Activated T-helper 2 cell treated with anti-CD3 and anti-CD28 coated beads, Interferon-gamma antibody, Interleukin-2, Interleukin-4, amounts not matched to agents 10 μg/mL and 5 μg/mL and 100 μg/mL, durations not matched to agents 14 hours and 24 hours and 36 hours (primary cell): ENCODE measurements around the gene SLC10A4. TPM values are rescaled to one million over a fixed set of nuclear protein-coding genes. Genes with fewer than 3 reads are reported as not detected.

Experiments
- DNase-seq: peaks from one replicate; pipeline ENCODE4 v3.0.0; 2021; ENCODE audit warnings: low spot score
- H3K27ac Mint-ChIP-seq: one replicate; pipeline ENCODE4 v1.8.0; 2021; ENCODE audit warnings: mixed read lengths
- H3K27me3 Mint-ChIP-seq: one replicate; pipeline ENCODE4 v1.8.0; 2021; ENCODE audit warnings: low read depth, mixed read lengths
- H3K36me3 Mint-ChIP-seq: one replicate; pipeline ENCODE4 v1.8.0; 2021; ENCODE audit warnings: low read depth, mixed read lengths
- H3K4me1 Mint-ChIP-seq: one replicate; pipeline ENCODE4 v1.8.0; 2021; ENCODE audit warnings: low read depth, mixed read lengths
- H3K4me3 Mint-ChIP-seq: one replicate; pipeline ENCODE4 v1.8.0; 2021; ENCODE audit warnings: low read depth, mild to moderate bottlenecking, moderate library complexity, mixed read lengths
- H3K9me3 Mint-ChIP-seq: one replicate; pipeline ENCODE4 v1.8.0; 2021; ENCODE audit warnings: mixed read lengths
- intact Hi-C: fragments of 100-400 bp; cut with micrococcal nuclease; formaldehyde crosslinking; loops from one replicate; pipeline ENCODE4 v1.15.1; 2023
- total RNA-seq: library from RNA; stranded (reverse); gene quantifications from 2 replicates; pipeline ENCODE4 v1.2.3, GENCODE V29; 2022

SLC10A4 gene
- total RNA-seq, 1 donor from 2014 or later = not detected

DNA sequence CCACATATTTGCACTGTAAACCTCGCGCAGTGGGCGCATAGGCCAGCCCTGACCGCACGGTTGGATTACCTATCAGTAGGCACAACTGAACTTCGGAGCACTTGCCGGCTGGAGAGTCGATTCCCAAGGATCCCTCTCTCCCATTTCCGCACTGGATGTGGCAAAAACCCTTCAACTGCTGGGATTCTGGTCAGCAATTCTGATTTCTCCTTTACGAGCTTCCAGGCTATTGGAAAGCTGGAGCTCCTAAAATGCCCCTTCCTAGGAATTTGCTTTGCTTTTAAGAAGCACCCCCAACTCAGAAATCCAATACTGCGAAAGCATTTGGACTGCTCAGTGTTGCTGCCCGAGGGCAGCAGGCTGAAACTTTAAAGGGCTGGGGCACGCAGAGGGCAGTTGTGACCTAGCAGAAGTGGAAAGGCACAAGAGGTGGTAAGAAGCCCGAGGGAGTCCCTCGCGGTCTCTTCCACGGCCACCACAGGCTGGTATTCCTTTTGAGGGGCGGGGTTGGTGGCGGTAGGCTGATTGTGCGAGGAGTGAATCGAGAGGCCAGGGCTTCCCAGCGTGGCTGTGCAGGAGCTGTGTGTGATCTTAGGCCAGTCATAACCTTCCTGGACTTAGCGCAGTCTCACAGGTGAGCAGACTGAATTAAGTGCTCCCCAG is 8.5 kb downstream of the SLC10A4 start:
- Mint-ChIP-seq H3K9me3 (no peaks in the 10 kb centered on the region), H3K36me3 (peaks cover 3% of the 10 kb centered on the region), H3K4me3 (no peak overlapping the region), H3K27ac (no peak overlapping the region), H3K4me1 (peaks cover 2% of the 10 kb centered on the region), H3K27me3 (peaks cover 55% of the 10 kb centered on the region)
- DNase-seq = no peak
- intact Hi-C loops = no loop called here

DNA sequence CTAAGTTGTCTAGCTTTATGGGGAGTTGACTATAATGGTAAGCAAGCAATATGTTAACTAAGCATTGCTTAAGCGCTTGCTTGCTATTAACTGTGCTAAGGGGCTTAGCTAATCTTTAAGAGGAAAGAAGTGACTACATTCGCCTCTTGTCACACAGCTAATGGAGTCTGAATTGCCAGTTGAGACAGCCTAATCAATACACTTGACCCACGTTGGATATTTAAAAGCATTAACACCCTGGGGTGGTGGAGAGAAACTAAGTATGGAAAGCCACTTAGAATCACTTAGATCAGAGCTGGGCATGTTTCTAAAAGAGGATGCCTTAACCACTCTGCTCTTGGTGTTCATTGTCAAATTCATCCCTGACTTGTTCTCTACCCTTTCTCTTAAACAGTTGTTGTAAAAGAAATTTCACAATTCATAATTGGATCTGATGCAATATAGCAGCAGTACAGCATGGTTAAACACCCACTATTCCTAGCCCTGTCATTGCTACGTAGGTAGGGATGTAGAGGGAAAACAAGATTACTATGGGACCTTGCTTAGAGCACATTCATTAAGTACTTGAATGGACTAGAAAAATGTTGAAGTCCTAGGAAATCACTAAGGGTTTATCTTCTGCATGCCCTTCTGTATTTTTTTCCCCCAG is 10.4 kb downstream of the SLC10A4 start:
- no peak overlapping the region for H3K4me3 Mint-ChIP-seq
- peaks cover 40% of the 10 kb centered on the region for H3K27me3 Mint-ChIP-seq
- H3K9me3 Mint-ChIP-seq = no peaks in the 10 kb centered on the region
- intact Hi-C loops = no loop called here
- H3K36me3 Mint-ChIP-seq = peaks cover 7% of the 10 kb centered on the region
- no peak for DNase-seq
- H3K4me1 Mint-ChIP-seq = peaks cover 2% of the 10 kb centered on the region
- H3K27ac Mint-ChIP-seq = no peak overlapping the region

DNA sequence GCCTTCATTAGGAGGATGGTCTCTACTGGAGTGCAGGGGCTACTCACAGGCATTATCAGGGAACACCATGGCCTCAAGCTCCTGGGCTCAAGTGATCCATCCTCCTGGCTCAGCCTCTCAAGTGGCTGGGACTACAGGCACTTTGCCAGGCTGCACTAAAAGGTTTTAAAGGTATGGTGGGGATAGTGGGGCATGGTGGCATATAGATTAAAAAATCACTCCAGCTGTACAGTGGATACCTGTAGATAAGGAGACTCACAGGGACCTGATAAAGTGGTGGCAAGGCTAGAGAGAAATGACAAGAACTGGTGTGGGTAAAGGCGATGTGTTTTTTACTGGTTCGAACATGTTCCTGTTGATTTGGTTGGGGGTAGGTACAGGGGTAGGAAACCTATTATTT is 12.8 kb downstream of the SLC10A4 start:
- no peaks in the 10 kb centered on the region for H3K9me3 Mint-ChIP-seq
- intact Hi-C loops = no loop called here
- no peak overlapping the region for H3K27ac Mint-ChIP-seq
- H3K27me3 Mint-ChIP-seq = peaks cover 26% of the 10 kb centered on the region
- H3K4me3 Mint-ChIP-seq = no peak overlapping the region
- peaks cover 26% of the 10 kb centered on the region for H3K36me3 Mint-ChIP-seq
- no peak for DNase-seq
- peaks cover 5% of the 10 kb centered on the region for H3K4me1 Mint-ChIP-seq

DNA sequence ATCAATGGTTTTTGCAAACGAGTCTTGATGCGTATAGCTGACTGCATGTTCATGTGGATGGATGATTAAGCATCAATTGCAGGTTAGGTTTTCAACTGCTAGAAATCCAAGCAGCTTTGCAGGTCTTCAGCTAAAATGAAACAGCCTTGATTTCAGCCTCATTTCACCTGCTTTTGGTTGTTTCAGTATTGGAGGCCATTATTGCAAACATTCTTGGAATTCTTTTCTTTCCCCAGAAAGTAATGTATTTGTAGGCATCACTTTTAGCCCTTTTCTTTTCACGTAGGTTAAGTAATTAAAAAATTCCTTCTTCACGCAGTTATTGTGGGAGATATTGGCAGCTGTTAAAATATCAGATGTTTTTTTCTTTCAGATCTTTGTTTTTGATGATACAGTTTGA is 15.8 kb downstream of the SLC10A4 start:
- Mint-ChIP-seq H3K27me3 (peaks cover 5% of the 10 kb centered on the region), H3K9me3 (no peaks in the 10 kb centered on the region), H3K4me3 (no peak overlapping the region), H3K4me1 (peaks cover 7% of the 10 kb centered on the region), H3K36me3 (peaks cover 41% of the 10 kb centered on the region), H3K27ac (no peak overlapping the region)
- DNase-seq = no peak
- intact Hi-C loops = no loop called here

DNA sequence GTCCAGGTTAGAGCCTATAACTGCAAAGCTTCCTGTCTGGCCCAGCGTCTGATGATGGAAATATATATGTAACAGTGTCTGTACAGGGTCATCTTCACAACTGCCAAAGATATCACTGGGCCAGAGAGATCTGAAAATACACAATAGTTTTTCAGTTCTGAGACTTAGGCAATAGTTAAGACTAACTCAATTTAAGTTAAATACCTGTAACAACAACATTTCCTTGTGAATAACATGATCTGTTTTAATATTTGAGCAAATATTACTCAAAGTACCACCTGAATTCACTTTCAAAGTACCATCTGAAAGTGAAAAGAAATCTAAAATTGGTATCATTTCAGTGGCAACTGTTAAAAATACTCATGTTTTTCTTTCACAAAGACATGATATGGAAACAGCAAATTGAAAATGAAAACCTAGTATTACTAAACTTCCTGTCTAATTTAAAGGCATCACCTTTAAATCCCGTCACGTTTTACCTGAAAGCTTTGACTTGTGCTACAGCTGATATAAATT is 16.5 kb downstream of the SLC10A4 start:
- Mint-ChIP-seq H3K36me3 (peaks cover 44% of the 10 kb centered on the region), H3K4me1 (peaks cover 12% of the 10 kb centered on the region), H3K9me3 (no peaks in the 10 kb centered on the region), H3K4me3 (no peak overlapping the region), H3K27ac (no peak overlapping the region), H3K27me3 (no peaks in the 10 kb centered on the region)
- intact Hi-C loops = no loop called here
- DNase-seq = no peak

DNA sequence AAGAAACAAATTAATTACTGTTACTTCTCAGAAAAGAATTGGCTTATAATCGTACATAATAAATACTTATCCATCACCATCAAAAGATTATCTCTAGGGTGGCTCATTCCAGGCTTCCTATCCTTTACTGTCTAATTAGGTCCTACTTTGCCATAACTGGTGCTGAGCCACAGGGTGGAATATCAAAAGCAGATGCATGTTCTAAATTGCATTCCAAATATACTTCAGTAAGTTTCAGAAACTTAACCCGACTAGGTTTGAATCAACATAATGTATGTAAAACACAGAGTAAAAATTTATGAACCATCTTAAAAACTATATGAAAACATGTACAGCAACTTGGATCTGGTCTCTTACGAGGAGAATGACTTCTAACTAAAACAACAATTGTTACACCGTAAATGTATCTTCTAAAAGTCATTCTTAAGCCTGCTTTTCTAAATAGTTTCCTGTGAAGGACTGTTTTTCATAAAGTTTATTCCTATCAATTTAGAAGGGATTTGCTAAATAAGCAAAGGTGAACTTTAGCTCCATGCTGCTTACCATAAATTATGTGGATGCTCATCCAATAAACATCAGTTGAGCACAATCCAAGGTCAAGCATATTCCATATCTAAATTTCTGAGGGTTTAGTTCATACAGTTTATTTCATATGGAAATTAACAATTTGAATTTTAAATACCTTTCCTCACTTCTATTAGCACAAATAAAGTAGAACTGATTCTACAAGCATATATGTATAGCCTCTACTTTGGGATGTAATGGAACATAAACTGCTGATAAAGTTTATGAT is 20.3 kb downstream of the SLC10A4 start:
- intact Hi-C loops = no loop called here
- H3K27ac Mint-ChIP-seq = no peak overlapping the region
- no peak overlapping the region for H3K4me3 Mint-ChIP-seq
- H3K27me3 Mint-ChIP-seq = no peaks in the 10 kb centered on the region
- peaks cover 12% of the 10 kb centered on the region for H3K4me1 Mint-ChIP-seq
- no peaks in the 10 kb centered on the region for H3K9me3 Mint-ChIP-seq
- no peak for DNase-seq
- peaks cover 54% of the 10 kb centered on the region for H3K36me3 Mint-ChIP-seq

DNA sequence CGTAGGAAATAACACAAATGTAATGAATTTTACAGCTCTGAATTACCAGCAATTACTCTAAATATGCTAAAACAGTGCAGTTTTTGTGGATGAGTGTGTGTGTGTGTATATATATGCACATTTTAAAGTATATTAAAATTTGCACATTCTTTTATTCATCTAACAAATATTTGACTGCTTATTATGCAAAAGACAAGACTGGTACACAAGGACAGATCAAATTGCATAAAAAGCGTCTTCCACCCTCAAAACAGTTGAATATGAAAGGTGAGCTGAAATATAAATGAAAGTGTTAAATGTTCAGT is 20.8 kb downstream of the SLC10A4 start:
- Mint-ChIP-seq H3K4me1 (peaks cover 12% of the 10 kb centered on the region), H3K36me3 (peaks cover 54% of the 10 kb centered on the region), H3K9me3 (no peaks in the 10 kb centered on the region), H3K27ac (no peak overlapping the region), H3K4me3 (no peak overlapping the region), H3K27me3 (no peaks in the 10 kb centered on the region)
- no peak for DNase-seq
- intact Hi-C loops = no loop called here

DNA sequence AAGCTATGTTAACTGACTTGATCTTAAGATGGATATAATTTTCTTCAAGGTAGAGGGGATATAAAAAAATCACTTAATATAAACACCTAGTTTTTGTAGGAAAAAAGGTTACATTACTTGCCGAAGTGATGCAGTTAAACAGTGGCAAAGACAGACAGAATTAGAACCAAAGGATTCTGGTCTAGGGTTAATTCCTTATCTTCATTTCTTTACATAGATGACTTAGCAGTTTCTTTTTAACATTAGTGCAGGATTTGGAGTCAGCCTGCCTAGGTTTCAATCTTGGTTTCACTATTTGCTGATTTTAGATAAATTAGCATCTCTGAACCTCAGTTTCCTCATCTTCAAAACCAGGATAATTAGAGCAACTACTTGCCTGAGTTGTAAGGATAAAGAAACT is 21.2 kb downstream of the SLC10A4 start:
- Mint-ChIP-seq H3K4me3 (no peak overlapping the region), H3K36me3 (peaks cover 54% of the 10 kb centered on the region), H3K4me1 (peaks cover 9% of the 10 kb centered on the region), H3K9me3 (no peaks in the 10 kb centered on the region), H3K27ac (no peak overlapping the region), H3K27me3 (no peaks in the 10 kb centered on the region)
- DNase-seq = no peak
- intact Hi-C loops = no loop called here

DNA sequence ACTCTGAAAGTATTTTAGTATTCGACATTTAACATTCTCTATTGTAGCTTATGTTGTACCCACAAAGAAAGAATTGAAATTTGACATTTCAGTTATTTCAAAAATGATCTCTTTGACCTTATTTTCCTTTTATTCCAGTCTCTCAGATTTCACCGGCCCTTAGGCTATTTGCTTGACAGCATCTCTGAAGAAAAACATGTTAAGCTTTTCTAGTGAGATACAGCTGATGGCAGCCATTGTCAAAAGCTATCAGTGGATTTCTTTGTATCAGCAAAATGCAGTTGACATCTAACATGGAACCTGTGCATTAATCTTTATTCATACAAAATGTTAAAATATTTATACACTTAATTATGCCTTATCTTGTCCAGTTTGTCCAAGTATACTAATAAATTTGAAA is 23.6 kb downstream of the SLC10A4 start:
- DNase-seq = no peak
- H3K27me3 Mint-ChIP-seq = no peaks in the 10 kb centered on the region
- H3K36me3 Mint-ChIP-seq = peaks cover 48% of the 10 kb centered on the region
- H3K4me1 Mint-ChIP-seq = peaks cover 7% of the 10 kb centered on the region
- intact Hi-C loops = no loop called here
- H3K4me3 Mint-ChIP-seq = no peak overlapping the region
- no peak overlapping the region for H3K27ac Mint-ChIP-seq
- no peaks in the 10 kb centered on the region for H3K9me3 Mint-ChIP-seq

DNA sequence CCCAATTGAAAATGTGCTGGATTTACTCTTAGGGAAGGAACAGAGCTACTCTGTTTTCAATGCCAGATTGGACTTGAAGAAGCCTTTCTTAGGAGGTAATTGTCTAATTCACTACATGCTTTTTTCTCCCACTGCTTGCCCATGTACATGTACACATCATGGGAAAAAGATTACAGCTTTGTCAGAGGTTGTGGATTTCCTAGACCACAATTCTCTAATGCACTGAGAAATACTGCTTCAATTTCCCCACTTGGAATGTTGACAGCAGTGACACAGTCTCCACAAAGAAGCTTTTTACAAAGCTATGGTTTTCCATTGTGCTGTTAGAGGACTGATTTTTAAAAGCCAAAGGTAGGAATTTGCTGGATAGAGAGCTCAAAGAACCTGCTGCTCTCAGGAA is 26.4 kb downstream of the SLC10A4 start:
- H3K27me3 Mint-ChIP-seq = no peaks in the 10 kb centered on the region
- intact Hi-C loops = no loop called here
- H3K27ac Mint-ChIP-seq = no peak overlapping the region
- no peak for DNase-seq
- H3K9me3 Mint-ChIP-seq = no peaks in the 10 kb centered on the region
- no peak overlapping the region for H3K4me3 Mint-ChIP-seq
- H3K4me1 Mint-ChIP-seq = no peaks in the 10 kb centered on the region
- H3K36me3 Mint-ChIP-seq = peaks cover 54% of the 10 kb centered on the region

DNA sequence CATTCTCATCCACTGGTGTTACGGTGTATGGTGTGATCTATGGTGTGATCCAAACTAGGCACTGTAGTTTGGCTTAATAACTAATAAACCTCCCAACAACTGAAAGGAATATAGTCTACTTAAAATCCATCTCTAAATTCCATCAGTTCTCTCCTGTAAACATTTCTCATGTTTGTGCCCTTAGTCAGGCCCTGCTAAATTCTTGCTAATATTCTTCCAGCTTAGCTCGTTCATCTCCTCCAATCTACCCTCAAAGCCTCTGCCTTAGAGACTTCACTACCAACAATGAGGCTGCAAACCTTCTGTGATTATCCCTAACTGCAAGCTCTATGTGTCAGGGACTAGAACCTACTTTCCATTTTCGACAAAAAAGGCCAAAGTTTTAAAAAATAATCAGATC is 35.0 kb downstream of the SLC10A4 start:
- Mint-ChIP-seq H3K9me3 (no peaks in the 10 kb centered on the region), H3K4me3 (no peak overlapping the region), H3K36me3 (peaks cover 60% of the 10 kb centered on the region), H3K27ac (no peak overlapping the region), H3K27me3 (no peaks in the 10 kb centered on the region), H3K4me1 (no peaks in the 10 kb centered on the region)
- intact Hi-C loops = no loop called here
- no peak for DNase-seq

DNA sequence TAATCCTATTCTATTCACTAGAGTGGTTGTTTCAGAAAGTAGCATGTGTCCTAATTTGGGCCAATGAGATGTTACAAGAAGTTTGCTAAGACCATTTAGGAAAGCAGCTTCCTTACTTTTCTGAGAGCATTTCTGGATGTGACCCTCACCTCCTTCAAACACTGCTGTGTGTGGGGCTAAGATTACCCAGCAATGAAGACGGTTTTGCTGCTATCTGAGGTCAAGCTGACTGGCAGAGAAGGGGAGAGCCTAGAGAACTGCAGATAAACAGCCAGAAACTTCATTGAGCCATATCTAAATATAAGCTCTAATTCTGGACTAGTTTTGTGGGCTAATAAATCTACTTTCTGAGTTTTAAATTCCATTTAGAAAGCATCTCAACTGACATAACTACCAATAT is 43.3 kb downstream of the SLC10A4 start:
- Mint-ChIP-seq H3K9me3 (no peaks in the 10 kb centered on the region), H3K36me3 (peaks cover 67% of the 10 kb centered on the region), H3K27me3 (no peaks in the 10 kb centered on the region), H3K4me1 (peaks cover 2% of the 10 kb centered on the region), H3K27ac (no peak overlapping the region), H3K4me3 (no peak overlapping the region)
- no peak for DNase-seq
- intact Hi-C loops = no loop called here

DNA sequence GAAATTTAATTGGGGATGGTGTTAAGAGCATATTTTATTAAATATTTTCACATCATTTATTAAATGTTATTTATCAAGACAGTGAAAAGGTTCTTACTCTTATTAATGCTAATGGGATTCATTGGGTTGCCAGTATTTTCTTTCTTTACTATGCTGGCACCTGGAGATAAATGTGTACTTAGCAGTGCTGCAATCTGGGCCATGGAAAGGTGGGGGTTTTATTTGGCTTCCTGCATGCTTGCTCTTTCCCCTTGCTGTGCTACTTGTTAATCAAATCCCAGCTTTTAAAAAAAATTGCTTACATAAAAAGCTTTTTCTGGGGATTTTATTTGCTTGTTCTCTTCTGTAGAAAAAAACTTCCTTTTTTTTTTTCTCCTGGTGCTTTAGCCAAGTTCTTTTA is 55.2 kb downstream of the SLC10A4 start:
- H3K27ac Mint-ChIP-seq = no peak overlapping the region
- H3K36me3 Mint-ChIP-seq = peaks cover 62% of the 10 kb centered on the region
- H3K9me3 Mint-ChIP-seq = no peaks in the 10 kb centered on the region
- no peak overlapping the region for H3K4me3 Mint-ChIP-seq
- DNase-seq = no peak
- H3K27me3 Mint-ChIP-seq = no peaks in the 10 kb centered on the region
- no peaks in the 10 kb centered on the region for H3K4me1 Mint-ChIP-seq
- intact Hi-C loops = no loop called here
